IMR-90 (cell line): Measurements from ENCODE around the gene TGFBI.
A peak's percentile ranks its signal among the peaks of the same experiment; 100 is the strongest.

Source experiments
- CEBPB ChIP-seq: IDR thresholded peaks from 2 replicates; pipeline ENCODE4 v1.6.1; 2012; ENCODE audit warnings: low read depth, low read length, improper control_type of control experiment
- POLR2A ChIP-seq: IDR thresholded peaks from 2 replicates; pipeline ENCODE4 v1.6.1; 2012; ENCODE audit warnings: mild to moderate bottlenecking, low read depth, low read length
- RAD21 ChIP-seq: IDR thresholded peaks from 2 replicates; pipeline ENCODE4 v1.6.1; 2012; ENCODE audit warnings: low read length, improper control_type of control experiment
- RFX5 ChIP-seq: IDR thresholded peaks from 2 replicates; pipeline ENCODE4 v1.8.0; 2012; ENCODE audit warnings: low read depth, mild to moderate bottlenecking, low read length, moderate library complexity
- TF ChIP-seq, protein P1 (sequence below): conservative IDR thresholded peaks from 2 replicates; pipeline ENCODE4 v1.5.1; 2012; ENCODE audit warnings: mild to moderate bottlenecking, low read depth, low read length, improper control_type of control experiment

DNA sequence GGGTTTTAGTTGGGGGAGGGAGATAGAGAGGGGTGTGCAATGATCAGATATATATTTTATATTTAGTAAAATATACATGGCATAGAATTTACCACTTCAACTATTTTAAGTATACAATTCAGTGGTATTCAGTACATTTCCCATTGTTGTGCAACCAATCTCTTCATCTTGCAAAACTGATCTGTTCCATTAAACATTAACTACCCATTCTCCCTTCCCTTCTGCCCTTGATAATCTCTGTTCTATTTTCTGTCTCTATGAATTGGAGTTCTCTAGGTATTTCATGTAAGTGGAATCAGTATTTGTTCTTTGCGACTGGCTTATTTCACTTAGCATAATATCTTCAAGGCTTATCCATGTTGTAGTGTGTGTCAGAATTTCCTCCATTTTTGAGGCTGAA lies 38.6 kb downstream of the TGFBI start:
- TF ChIP-seq, protein P1, sequence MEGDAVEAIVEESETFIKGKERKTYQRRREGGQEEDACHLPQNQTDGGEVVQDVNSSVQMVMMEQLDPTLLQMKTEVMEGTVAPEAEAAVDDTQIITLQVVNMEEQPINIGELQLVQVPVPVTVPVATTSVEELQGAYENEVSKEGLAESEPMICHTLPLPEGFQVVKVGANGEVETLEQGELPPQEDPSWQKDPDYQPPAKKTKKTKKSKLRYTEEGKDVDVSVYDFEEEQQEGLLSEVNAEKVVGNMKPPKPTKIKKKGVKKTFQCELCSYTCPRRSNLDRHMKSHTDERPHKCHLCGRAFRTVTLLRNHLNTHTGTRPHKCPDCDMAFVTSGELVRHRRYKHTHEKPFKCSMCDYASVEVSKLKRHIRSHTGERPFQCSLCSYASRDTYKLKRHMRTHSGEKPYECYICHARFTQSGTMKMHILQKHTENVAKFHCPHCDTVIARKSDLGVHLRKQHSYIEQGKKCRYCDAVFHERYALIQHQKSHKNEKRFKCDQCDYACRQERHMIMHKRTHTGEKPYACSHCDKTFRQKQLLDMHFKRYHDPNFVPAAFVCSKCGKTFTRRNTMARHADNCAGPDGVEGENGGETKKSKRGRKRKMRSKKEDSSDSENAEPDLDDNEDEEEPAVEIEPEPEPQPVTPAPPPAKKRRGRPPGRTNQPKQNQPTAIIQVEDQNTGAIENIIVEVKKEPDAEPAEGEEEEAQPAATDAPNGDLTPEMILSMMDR, result no peak
- TF ChIP-seq POLR2A (no peak), CEBPB (peak; percentile 59; the same call in 1 of the 2 replicates), RFX5 (no peak), RAD21 (no peak)
